Thyroid gland (tissue), 4 donors: Measurements from ENCODE around the gene CNGA3.

ENCODE experiments used
- POLR2A ChIP-seq, 2 donors: fragments of 450-650 bp; IDR thresholded peaks; one replicate each; pipeline ENCODE4 v1.6.1; 2017; ENCODE audit warnings: antibody characterized with exemption in 2 of 2, mild to moderate bottlenecking in 2 of 2, moderate library complexity in 1 of 2
- TF ChIP-seq, protein P1 (sequence below), 6 experiments: fragments of 200-600 bp in 3 of 6; fragments of 450-650 bp in 3 of 6; sonication (generic) in 3 of 6; IDR thresholded peaks; one replicate each; pipeline ENCODE4 v1.5.1; 2016 to 2019; ENCODE audit warnings: antibody characterized with exemption in 6 of 6, mild to moderate bottlenecking in 2 of 6, inconsistent platforms in 1 of 6, moderate library complexity in 1 of 6

DNA sequence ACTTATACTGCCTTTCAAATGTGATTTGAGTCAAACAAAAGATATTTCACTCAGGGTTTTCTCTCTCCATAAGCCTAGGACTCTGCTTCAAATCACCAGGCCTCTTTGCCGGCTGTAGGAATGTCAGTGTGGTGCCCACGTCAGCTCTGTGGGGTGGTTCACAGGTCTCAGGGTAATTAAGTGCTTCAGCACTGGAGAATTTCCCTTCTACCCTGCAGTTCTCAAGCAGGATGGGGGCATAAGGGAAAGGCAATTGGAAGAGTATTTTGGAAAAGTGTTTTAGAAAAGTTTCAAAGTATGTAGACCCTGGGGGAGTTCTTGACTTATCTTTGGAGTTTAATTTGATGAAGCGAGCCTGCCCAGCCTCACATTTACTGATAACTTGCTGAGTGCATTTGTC lies 9.6 kb downstream of the CNGA3 start:
- TF ChIP-seq, protein P1, sequence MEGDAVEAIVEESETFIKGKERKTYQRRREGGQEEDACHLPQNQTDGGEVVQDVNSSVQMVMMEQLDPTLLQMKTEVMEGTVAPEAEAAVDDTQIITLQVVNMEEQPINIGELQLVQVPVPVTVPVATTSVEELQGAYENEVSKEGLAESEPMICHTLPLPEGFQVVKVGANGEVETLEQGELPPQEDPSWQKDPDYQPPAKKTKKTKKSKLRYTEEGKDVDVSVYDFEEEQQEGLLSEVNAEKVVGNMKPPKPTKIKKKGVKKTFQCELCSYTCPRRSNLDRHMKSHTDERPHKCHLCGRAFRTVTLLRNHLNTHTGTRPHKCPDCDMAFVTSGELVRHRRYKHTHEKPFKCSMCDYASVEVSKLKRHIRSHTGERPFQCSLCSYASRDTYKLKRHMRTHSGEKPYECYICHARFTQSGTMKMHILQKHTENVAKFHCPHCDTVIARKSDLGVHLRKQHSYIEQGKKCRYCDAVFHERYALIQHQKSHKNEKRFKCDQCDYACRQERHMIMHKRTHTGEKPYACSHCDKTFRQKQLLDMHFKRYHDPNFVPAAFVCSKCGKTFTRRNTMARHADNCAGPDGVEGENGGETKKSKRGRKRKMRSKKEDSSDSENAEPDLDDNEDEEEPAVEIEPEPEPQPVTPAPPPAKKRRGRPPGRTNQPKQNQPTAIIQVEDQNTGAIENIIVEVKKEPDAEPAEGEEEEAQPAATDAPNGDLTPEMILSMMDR (IDR thresholded peaks at IDR 0.05), result no peak
- TF ChIP-seq POLR2A (IDR thresholded peaks at IDR 0.05), result no peak
